ENCODE data around the gene PVR.
"Not testable (repeated sequence)": the region's sequence is repeated elsewhere in the genome, so short reads cannot be mapped to it uniquely, and the experiment has no call there.

The PVR gene

DNA sequence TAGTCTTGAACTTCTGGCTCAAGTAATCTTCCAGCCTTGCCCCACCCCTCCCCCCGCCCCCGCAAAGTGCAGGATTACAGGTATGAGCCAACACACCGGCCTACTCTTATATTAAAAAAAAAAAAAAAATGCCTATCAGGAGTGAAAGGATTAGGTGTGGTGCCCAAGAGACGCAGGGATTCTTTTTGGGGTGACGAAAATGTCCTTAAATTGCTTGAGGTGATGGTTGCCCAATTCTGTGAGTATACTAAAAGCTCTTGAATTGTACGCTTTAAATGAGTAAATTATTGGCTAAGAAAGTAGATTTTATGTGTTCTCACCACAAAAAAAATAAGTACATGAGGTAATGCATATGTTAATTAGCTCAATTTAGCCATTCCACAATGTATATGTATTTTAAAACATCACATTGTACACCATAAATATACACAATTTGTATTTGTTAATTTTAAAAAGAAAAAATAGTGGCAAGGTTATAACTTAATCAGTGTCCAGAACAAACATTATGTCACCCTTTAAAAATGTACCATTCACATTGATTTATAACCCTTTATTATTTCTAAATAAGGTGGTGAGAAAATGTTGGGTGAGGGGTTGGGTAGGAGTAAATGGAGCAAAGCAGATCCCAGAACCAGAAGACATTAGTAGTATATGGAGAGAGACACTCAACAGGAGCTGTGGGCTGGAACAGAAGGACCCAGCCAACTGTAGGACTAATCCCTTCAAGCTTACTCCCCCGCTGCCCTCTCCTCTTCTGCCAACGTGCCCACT, 26.4 kb upstream of the PVR start:
- no peak for DNase-seq (ENCODE audit: extremely low read depth in 1 of 2, low read depth in 1 of 2)

DNA sequence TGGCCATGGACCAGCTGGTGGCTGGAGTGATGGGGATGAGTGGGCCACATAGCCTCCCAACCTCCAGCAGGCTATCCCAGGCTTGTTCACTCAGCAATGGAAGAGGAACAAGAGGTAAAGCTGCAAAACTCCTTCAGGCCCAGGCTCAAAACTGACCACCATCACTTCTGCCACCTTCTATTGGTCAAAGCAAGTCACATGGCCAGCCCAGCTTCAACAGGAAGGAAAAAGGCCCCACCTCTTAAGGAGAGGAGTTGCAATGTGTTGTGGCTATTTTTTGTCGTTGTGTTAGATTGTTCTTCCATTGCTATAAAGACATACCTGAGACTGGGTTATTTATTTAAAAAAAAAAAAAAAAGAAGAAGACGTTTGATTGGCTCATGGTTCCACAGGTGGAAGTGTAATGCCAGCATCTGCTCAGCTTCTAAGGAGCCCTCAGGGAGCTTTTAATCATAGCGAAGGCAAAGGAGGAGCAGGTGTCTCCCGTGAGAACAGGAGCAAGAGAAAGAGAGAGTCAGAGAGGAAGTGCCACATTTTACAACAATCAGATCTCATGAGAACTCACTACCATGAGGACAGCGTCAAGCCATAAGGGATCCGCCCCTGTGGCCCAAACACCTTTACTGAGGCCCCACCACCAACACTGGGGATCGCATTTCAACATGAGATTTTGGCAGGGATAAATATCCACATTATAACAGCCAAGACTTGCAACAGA, 24.9 kb upstream of the PVR start:
- no peak for DNase-seq (ENCODE audit: extremely low read depth in 1 of 2, low read depth in 1 of 2)

DNA sequence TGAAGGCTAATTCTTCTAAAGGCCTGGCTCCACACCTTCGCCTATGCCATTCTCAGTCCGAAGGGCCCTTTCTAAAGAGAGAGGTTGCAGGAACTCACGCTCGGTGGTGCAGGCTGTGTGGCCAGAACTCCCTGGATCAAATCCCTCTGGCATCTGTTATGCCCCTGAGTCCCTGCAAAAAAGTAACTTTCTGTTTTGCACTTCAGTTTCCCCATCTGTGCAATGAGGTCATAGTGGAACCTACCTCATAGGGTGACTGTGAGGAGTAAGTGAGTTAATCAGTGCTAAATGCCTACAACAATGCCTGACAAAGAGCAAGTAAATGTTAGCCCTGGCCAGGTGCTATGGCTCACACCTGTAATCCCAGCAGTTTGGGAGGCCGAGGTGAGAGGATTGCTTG, 23.0 kb upstream of the PVR start:
- no peak for DNase-seq (ENCODE audit: extremely low read depth in 1 of 2, low read depth in 1 of 2)

DNA sequence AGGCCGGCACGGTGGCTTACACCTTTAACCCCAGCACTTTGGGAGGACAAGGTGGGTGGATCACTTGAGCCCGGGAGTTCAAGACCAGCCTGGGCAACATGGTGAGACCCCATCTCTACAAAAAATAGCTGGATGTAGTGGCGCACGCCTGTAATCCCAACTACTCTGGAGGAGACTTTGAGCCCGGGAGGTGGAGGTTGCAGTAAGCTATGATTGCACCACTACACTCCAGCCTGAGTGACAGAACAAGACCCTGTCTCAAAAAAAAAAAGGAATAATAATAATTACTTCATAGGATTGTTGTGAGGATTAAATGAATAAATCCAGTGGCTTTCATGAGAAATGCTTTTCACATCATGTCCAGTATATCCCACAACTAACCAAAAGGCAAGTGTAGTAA, 22.3 kb upstream of the PVR start:
- DNase-seq (ENCODE audit: extremely low read depth in 1 of 2, low read depth in 1 of 2): no peak

DNA sequence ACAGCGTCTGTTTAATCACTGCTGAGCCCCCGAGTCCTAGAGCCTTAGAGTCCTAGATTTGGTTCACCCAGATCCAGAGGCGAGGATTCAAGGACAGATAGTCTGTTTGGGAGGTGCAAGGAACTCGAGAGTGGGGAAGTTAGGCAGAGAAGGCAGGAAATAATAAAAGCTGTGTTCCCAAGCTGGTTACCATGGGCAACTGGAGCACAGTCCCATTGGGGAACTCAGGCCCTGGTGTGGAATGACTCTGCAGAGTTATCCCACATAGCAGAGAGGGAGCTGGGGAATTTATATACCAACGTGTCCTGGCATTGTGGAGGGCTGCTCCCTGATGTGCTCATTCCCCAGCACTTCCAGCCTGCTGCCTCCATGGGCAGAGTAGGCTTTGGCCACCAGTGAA, 20.6 kb upstream of the PVR start:
- no peak for DNase-seq (ENCODE audit: extremely low read depth in 1 of 2, low read depth in 1 of 2)

DNA sequence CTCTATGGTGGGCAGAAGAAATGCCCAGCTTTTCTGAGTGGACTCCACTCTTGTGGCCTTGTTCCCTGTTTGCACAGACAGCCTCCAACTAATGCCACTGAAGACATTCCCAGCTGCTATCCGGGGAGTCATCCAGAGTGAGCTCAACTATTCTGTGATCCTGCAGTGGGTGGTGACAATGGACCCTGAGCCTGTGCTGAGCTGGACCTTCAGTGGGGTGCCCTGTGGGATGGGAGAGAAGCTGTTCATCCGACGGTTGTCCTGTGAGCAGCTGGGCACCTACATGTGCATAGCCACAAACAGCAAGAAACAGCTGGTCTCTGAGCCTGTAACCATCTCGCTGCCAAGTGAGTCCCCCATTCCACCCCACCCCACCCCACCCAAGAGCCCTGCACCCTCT, 20.1 kb upstream of the PVR start:
- no peak for DNase-seq (ENCODE audit: extremely low read depth in 1 of 2, low read depth in 1 of 2)

DNA sequence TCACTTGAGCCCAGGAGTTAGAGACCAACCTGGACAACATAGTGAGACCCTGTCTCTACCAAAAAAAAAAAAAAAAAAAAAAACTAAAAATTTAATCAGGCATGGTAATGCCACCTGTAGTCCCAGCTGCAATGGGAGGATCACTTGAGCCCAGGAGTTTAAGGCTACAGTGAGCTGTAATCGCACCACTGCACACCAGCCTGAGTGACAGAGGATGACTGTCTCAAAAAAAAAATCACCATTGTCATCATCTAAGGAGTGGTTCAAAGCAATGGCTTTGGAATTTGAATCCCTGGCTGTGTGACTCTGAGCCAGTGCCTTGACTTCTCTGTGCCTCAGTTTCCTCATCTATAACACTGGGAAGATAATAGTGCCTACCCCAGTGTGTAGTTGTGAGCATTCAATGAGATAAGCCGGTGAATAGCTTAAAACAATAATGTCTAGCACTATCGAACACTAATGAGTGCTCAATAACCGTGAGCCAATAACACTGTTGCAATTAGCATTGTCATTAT, 18.8 kb upstream of the PVR start:
- DNase-seq (ENCODE audit: extremely low read depth in 1 of 2, low read depth in 1 of 2): no peak

DNA sequence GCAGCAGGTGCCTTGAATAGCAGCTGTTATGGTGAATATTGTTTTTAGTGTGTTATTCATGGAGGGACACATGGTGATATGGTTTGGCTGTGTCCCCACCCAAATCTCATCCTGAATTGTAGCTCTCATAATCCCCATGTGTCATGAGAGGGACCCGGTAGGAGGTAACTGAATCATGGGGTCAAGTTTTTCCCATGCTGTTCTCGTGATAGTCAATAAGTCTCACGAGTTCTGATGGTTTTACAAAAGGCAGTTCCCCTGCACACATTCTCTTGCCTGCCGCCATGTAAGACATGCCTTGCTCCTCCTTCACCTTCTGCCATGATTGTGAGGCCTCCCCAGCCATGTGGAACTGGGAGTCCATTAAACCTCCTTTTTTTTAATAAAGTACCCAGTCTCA, 18.1 kb upstream of the PVR start:
- not testable (repeated sequence) for DNase-seq (ENCODE audit: extremely low read depth in 1 of 2, low read depth in 1 of 2)

DNA sequence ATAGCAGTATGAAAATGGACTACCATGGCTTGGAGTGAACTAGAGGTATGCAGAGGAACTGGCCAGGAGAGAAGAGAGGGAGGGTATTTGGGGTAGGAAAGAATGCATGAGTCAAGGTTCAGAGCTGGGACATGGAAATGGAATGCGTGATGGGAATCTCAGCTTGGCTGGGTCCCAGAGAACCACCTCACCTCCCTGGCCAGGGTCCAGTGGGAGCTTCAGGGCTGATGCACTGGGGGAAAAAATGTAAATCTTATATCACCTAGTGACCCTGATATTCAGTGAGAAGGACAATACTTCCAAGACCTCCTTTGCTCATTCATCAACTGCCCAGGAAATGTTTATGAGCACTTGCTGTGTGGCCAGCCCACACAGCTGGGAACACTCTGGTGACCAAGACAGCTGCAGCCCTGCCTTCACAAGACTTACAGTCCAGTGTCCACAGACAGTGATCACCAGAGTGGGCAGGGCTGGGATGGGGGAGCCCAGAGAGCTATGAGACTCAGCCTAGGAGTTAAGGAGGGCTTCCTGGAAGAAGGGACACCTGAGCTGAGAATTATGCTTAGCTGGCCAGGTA, 17.6 kb upstream of the PVR start:
- DNase-seq (ENCODE audit: extremely low read depth in 1 of 2, low read depth in 1 of 2): no peak

DNA sequence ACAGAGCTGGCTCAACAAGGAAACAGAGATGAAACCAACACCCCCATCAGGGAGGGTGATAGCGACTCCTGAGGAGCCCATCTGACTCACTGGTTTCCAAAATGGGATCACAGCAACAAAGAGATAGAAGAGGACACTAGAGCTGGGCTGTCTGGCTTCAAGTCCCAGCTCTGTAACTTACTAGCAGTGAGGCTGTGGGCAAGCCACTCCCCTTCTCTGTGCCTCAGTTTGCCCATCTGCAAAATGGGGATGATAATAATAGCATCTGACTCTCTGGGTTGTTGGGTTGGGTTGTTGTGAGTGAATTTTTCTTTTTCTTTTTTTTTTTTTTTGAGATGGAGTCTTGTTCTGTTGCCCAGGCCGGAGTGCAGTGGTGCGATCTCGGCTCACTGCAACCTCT, 16.1 kb upstream of the PVR start:
- no peak for DNase-seq (ENCODE audit: extremely low read depth in 1 of 2, low read depth in 1 of 2)

DNA sequence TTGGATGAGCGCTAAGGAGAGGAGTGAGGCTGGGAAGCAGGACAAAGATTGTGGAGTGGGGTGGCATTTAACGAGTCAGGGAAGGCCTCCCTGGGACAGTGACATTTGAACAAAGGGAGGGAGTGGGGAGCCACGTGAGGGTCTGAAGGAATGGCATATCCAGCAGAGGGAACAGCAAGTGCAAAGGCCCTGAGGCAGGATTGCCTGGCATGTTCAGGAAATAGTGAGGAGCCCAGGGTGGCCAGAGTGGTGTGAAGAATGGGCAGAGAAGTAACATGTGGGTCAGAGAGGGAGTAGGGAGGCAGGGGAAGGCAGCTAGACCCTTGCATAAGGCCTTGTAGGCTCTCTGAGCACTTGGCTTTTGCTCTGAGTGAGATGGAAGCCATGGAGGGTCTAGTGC, 14.9 kb upstream of the PVR start:
- no peak for DNase-seq (ENCODE audit: extremely low read depth in 1 of 2, low read depth in 1 of 2)

DNA sequence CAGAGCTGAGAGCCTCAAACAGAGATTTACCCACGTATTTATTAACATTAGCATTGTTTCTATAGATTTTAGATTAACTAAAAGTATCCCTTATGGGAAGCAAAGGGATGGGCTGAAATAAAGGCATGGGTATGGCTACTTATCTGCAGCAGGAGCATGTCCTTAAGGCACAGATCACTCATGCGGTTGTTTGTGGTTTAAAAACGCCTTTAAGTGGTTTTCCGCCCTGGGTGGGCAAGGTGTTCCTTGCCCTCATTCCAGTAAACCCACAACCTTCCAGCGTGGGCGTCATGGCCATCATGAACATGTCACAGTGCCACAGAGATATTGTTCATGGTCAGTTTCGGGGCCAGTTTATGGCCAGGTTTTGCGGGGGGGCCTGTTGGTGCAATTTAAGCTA, 12.1 kb upstream of the PVR start:
- DNase-seq (ENCODE audit: extremely low read depth in 1 of 2, low read depth in 1 of 2): not testable (repeated sequence)

DNA sequence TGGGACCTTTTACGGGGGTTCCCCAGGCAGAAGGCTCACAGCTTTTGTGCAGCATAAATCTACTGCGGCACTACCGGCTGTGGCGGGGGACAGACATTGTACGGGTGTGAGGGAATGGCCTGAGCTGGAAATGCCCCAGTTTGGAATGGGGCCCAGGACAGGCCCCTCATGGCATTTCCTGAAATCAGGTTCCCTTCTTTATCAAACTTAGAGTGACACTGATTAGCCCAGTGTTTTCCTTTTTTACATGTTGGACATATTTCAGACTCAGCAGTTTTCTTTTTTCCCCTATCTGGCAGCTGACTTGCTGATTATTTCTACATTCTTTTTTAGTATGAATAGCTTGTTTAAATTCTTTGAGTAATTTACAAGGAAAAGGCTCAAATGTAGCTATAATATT, 9.7 kb upstream of the PVR start:
- not testable (repeated sequence) for DNase-seq (ENCODE audit: extremely low read depth in 1 of 2, low read depth in 1 of 2)

DNA sequence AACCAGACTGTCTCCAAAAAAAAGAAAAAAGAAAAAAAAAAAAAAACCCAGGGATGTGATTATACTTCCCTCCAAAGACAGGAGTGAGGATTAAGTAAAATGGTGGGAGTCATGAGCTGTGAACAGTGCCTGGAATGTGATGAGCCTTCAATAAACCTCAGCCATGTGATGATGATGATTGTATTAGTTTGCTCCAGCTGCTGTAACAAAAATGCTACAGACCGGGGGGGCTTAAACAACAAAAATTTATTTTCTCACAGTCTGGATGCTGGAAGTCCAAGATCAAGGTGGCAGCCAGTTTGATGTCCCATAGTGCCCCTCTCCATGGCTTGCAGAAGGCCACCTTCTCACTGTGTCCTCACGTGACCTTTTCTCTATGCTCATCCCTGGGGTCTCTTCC, 8.9 kb upstream of the PVR start:
- DNase-seq (ENCODE audit: extremely low read depth in 1 of 2, low read depth in 1 of 2): no peak

DNA sequence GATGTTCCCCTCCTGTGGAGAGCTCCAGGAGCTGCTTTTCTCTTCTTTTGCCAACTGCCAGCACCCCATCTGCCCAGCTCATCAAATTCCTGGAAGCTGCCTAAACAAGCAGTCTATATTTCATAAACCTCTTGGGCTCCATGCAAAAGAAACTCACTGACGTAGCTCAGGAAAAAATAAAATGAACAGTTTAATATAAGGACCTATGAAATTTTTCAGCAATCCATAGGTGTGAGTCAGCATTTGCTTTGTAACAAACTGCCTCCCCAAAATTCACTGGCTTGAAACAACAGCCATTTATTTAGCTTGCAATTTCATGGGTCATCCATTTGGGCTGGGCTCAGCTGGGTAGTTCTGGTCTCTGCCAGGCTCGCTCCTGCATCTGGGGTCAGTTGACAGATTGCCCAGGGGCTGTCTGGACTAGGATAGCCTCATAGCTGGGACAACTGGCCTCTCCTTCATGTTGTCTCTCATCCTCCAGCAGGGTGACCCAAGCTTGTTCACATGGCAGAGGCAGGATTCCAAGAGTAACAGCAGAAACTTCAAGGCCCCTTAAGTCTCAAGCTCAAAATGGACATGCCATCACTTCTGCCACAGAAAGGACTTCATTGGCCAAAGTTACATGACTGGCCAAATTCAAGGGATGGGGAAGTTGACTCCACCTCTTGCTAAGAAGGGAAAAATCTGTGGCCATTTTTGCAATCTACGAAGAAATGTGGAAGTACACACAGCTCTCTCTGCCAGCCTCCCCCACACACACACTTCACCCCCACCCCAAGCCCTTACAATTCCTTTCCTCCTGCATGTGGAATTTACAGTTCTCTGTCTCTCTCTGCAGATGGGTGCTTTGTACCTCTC, 7.9 kb upstream of the PVR start:
- no peak for DNase-seq (ENCODE audit: extremely low read depth in 1 of 2, low read depth in 1 of 2)

DNA sequence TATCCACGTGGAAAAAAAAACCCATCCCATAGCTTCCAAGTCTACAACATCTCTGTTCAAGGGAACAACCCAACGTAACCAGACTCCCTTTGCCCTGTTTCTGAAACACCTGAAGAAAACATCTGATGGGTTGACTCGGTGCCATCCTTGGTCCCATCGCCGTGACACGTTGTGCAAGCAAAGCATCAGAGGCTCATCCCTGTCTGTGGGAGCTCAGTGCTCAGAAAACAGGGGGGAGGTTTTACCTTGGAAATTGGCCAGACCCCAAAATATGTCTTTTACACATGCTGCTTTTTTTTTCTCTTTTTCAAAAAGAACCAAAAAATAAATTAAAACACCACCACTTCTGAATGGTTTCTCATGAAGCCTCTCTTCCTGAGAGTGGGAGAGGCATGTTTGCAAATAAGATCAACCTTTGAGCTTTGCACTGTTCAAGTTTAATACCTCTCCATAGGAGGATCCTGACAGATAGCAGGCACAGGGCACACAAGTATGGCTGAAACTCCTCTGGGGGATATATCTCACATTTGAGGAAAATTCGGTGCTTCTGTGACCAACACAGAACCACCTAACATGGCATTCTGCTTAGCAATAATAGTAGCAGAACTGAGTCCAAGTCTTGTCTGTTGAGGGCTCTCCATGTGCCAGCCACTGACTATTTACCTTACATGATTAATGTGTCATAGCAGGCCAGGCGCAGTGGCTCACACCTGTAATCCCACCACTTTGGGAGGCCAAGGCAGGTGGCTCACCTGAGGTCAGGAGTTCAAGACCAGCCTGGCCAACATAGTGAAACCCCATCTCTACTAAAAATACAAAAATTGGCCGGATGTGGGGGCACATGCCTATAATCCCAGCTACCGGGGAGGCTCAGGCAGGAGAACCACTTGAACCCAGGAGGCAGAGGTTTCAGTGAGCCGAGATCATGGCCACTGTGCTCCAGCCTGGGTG, 7.0 kb upstream of the PVR start:
- DNase-seq (ENCODE audit: extremely low read depth in 1 of 2, low read depth in 1 of 2): no peak

DNA sequence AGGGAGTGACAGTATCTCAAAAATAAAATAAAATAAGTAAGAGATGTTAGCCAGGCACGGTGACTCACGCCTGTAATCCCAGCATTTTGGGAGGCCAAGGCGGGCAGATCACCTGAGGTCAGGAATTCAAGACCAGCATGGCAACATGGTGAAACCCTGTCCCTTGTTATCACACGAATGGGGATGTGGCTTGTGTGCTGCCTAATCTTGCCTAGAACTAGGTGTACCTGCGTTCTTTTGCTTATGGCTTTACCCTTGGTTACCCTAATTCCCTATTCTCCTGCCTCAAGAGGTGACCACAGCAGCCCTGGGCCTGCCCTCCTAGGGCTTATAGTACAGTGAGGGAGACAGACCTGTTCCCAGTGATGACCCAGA, 6.3 kb upstream of the PVR start:
- DNase-seq (ENCODE audit: extremely low read depth in 1 of 2, low read depth in 1 of 2): no peak

DNA sequence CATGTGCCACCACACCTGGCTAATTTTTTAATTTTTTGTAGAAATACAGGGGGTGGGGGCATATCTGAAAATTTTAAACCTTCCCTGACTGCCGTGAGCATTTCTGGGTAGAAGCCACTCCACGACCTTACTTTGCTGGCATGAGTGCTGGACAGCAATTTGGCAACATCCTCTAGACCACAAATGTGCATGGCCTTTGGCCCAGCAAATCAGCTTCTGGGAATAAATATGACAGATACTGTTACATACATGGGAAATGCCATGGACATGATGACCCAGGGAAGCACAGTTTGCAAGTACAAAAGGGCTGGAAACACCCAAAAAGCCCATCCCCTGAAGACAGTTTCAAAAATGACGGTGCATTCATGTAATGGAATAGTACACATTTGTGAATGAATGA, 3.2 kb upstream of the PVR start:
- no peak for DNase-seq (ENCODE audit: extremely low read depth in 1 of 2, low read depth in 1 of 2)

DNA sequence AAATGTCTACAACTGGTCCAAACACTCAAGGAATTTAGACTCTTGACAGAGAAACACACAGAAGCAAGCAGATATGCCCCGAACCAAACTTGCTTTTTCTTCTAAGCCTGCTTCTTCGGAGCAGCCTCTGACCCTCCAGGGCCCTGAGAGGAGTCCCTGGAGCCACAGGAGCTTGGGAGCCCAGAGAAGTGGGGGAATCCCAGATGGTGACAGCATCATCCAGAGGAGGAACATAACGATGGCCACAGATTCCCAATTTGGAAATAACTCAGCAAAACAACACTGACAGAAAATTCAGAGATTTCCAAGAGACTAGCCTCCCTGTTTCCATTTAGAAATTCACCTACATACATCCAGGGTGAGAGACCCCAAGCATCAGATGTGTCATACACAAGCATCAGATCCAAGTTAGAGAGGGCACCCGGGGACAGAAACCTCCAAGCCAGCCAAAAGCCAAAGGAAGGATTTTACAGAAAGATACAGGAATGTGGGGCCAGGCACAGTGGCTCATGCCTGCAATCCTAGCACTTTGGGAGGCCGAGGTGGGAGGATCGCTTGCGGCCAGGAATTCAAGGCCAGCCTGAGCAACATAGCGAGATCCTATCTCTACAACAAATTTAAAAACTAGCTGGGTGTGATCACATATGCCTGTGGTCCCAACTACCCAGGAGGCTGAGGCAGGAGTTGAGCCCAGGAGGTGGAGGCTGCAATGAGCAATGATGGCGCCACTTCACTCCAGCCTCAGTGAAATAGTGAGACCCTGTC, 2.0 kb upstream of the PVR start:
- DNase-seq (ENCODE audit: extremely low read depth in 1 of 2, low read depth in 1 of 2): no peak
